GM19455 (cell line): ENCODE measurements around the gene HELZ2.

Experiments
- ATAC-seq: cut with Tn5 transposase; IDR thresholded peaks from one replicate; pipeline ENCODE4 v1.9.1; 2021; ENCODE audit not compliant: unreplicated experiment

HELZ2 gene

DNA sequence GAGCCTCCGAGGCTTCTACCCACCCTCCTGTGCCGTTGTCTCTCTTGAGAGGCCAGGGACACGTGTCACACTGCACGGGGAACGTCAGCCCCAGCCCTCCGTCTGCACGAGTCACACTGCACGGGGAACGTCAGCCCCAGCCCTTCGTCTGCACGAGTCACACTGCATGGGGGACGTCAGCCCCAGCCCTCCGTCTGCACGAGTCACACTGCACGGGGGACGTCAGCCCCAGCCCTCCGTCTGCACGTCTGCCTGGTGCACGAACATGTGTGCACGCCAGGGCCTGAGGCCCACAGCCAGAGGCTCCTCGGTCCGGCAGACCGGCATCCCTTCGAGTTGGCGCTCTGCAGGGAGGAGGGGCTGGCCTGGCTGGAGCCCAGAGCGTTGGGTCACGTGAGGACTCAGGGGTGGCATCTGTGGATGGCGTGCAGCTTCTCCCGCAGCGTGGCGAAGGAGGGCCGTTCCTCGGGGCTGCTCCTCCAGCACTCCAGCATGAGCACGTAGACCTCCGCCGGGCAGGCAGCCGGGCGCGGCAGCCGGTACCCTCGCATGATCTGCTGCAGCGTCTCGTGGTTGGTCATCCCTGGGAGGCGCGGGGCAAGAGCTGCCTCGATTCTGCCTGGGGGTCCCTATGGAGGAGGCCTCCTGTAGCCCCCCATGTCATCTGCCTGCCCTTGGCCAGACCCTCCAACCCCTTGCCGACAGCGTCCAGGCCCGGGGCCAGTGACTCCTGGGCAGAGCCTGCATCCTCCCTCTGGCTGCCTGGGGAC is 33.4 kb downstream of the HELZ2 start:
- ATAC-seq = no peak

DNA sequence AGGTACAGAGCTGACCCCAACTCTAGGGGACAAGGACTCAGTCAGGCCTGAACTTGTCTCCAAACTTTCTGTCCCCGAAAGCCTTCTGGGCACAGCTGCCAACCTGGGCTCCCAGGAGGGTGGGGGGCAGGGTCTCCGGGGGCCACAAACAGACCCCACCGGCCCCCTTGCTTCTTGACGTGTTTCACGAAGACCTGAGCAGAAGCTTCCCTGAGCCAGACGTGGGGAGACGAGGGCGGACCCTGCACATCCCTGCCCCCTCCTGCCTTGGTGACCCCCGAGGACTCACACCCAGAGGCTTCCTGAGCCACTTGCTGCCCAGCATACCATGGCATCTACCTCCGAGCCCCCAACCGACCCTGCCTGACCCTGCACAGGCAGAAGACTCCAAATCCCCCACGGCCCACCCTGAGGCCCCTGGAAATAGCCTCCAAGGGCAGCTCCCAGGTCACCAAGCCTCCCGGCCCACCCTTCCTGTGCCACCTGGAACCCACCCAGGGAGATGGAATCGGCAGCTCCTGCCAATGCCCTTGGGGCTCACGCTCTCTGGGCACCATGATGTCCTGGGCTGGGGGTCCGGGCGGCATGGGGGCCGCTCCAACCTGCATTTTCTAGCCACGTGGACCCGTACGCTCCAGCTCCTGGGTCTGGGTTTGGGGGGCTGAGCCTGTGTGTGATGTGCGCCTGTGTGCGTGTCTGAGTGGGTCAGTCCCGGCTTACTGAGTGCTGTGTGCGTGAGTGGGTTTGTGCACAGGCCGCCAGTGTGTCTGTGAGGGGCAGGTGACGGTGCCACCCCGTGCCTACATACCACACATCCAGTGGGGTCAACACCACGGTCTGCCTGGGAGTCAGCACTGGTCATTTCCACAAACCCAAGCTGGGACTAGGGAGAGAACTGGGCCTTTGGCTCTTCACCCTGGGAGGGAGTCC is 34.3 kb downstream of the HELZ2 start:
- no peak for ATAC-seq

DNA sequence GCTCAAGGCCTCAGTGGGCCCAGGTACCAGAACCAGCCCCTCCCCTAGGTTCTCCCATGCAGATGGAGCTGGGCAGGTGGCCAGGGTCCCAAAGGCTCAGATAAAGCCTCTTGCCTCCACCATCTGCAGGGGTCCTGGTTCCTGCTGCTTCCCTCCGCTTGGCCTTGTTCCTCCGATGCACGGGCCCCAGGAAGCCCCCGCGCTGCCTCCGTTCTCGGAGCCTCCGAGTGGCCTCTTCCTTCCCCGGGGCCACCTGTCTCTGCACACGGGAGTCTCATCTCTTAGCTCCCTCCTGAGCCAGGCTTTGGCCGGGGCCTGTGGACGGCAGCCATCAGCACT is 35.0 kb downstream of the HELZ2 start:
- no peak for ATAC-seq

DNA sequence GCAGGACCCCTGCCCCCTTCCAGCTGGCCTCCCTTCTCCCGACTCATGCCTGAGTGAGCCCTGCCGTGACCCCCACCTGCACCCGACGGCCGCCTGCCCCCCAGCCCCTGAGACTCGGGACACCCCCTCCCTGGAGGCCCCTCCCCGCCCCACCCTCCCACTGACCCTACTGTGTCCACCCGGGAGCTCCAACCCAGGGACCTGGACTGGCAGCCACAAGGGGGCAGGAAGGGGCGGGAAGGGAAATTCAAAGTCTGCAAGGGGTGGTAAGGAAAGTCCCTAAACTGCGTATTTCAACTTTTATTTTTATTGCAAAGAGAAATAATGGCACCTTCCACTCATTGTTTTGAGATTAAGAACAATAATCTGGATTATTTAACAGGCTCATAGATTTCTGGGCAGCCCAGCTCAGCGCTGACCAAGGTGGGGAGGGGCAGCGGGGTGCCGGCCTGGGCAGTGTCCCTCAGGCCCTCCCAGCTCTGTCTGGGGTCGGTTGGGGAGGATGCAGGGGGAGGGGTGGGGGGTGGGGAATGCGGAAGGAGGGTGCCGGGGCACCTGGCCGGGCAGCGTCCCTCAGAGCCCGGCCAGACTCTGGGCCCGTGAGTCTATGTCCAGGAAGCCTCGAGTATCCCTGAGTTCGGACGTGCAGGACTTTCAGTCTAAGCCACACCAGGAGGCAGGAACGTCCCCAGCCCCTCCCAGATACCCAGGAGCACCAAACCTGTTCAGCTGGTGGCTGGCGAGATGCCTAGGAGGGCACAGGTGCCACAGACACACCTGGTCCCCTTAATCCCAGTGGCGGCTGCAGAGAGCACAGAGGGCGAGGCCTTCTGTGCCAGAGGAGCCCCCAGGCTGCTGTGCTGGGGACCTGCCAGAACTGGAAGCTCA is 35.6 kb downstream of the HELZ2 start:
- no peak for ATAC-seq

GRCh38 chr20:63537525-63538203 is 36.4 kb downstream of the HELZ2 start:
- peak; percentile 81 for ATAC-seq

DNA sequence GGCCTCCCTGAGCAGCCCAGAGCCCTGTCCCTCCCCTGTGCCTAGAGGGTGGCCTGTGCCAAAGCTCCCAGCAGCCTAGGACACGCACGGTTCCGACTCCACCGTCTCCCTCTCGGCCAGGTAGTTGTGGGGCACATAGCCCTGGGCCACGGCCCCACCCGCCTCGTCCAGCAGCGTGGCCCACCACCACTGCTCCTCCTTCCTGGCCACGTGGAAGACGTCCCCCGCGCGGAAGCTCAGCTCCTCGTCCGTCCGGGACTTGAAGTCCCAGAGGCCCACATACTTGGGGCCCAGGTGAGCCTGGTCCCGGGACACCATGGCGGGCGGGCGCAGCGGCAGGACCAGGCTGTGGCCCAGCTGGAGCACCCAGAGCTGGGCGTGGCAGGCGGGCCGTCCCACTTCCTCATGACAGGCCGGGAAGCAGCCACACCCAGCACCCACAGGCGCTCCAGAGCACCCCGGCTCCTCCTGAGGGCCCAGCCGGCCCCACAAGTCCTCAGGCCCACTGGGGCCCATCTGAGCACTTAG is 37.0 kb downstream of the HELZ2 start, which contains the start of gene PTK6:
TSS of gene PTK6 (minus strand) at position 380 of the 528 bp plus-strand sequence. CDS start at position 318, 62 bp downstream.
- ATAC-seq = peak; percentile 25

DNA sequence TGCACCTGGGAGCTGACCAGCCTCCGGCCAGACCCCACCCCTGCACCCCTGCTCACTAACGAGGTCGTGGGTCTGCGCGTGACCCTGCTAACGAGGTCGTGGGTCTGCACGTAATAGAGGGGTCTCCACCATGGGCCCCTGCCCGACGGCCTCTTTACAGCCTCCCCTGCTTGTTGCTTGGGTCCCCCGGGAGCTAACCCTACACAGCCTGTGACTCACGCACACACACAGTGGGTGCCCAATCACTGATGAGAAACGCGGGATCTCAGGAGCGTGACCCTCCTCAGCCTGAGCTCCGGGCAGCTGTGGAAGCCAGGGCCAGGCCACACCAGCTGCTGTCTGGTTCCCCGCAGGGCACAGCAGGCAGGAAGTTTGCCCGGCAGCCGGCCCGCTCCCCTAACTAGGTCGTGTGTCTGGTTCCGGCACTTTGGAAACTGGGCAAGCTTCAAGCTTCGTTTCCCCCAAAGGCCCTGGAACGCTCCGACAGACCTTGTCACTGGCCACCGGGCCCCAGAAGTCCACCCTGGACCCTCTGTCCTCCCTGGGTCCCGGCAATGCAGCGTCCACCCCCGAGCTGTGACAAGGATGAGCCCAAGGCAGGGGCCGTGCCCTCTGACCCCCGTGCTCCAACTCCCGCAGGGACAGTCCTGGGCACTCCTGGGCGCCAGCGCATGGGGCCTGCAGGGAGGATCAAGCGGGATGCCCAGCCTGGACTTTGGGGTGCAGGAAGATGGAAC is 37.6 kb downstream of the HELZ2 start:
- ATAC-seq = no peak

DNA sequence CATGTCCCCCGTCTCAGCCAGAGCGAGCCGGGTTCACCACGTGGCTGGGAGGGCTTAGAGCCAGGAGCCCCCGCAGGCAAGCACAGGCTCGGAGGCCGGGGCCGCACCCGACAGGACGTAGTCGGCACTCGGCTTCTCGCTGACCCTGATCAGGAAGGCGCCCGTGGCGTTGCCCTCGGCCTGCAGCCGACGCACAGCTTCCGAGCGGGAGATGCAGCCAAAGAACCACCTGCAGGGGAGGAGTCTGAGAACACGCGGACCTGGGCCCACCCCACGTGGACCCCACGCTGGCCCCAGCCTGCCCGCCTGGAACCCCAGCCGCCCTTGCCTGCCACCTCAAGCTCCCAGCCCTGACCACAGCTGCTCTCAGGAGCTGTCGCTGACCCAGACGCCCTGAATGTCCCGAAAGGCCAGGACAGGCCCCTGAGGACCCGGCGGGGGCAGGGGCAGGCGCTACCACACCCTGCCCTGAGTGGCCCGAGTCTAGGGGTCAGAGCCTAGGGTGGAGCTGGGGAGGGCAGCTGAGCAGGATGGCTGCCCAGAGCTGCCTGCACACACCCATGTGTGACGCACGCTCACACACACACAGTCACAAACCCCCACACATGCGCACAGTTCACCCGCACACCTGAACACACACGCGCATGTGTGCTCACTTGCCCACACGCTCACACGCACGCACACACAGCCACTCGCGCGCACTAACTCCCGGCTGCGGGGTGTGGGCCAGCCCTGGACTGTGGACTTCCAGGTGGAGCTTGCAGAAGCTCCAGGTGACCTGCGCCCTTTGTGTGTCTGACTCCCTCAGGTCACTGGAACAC is 39.0 kb downstream of the HELZ2 start:
- ATAC-seq = no peak

DNA sequence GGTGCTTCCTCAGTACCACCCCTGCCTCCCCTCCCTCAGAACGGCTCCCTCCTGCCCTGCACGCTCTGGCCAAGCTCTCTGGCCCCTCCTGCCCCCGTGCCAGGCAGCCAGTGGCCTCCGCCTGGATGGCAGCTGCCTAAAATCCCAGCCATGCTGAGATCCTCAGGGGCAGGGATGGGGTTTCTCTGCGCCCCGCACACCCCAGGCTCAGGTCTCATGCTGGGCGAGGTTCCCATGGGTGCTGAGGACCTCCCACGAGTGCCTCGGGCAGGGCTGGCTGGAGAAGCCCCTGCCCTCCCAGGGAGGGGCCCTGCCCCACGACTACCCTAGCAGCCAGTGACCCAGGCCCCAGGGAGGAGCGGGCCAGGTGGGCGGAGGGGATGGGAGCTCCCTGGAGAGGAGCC is 39.6 kb downstream of the HELZ2 start:
- ATAC-seq = no peak

GRCh38 chr20:63533871-63534393 is 40.1 kb downstream of the HELZ2 start:
- ATAC-seq = no peak

- no peak for ATAC-seq
Observed at GRCh38 chr20:63533388-63533787, 40.7 kb downstream of the HELZ2 start.

- ATAC-seq = no peak
Observed at GRCh38 chr20:63532449-63532971, 41.5 kb downstream of the HELZ2 start.

- no peak for ATAC-seq
Observed at GRCh38 chr20:63531686-63532448, 42.2 kb downstream of the HELZ2 start.

GRCh38 chr20:63530788-63531160 is 43.3 kb downstream of the HELZ2 start:
- ATAC-seq = no peak

DNA sequence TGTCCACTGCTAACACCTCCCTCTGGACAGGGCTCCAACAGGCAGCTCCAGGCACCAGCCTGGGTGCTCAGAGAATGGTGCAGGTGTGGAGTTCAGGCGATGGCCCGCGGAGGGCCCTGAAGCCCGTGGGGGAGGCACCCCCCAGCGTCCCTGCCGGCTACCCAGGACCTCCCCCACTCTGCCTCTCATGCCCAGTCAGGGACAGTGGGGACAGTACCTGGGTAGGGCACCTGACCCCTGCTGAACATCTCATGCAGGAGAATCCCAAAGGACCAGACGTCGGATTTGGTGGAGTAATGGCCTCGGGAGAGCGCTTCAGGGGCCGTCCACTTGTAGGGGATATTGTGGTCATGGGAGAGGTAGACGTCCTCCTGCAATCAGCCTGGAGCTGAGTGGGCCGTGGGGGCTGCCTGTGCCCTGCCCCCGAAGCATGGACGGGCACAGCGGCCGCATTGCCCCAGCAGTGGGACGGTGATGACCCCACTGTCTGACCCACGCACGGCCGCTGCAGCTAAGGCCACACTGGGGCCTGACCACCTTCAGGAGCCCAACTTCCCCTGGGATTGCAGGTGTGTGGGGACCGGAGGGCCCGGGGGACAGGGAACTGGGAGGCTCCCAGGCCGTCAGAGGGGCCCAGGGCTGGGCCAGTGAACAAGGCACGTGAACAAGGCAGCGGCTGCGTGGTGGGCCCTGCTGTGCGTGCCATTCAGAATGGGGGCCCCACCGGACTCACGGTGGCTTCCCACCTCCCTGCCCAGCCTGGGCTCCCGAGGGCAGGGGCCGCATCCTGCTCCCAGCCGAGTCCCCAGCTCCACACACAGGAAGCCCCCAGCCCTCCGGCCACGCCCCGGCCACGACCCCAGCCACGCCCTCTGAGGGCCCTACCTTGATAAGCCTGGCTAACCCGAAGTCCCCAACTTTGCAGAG is 43.9 kb downstream of the HELZ2 start:
- ATAC-seq = no peak

DNA sequence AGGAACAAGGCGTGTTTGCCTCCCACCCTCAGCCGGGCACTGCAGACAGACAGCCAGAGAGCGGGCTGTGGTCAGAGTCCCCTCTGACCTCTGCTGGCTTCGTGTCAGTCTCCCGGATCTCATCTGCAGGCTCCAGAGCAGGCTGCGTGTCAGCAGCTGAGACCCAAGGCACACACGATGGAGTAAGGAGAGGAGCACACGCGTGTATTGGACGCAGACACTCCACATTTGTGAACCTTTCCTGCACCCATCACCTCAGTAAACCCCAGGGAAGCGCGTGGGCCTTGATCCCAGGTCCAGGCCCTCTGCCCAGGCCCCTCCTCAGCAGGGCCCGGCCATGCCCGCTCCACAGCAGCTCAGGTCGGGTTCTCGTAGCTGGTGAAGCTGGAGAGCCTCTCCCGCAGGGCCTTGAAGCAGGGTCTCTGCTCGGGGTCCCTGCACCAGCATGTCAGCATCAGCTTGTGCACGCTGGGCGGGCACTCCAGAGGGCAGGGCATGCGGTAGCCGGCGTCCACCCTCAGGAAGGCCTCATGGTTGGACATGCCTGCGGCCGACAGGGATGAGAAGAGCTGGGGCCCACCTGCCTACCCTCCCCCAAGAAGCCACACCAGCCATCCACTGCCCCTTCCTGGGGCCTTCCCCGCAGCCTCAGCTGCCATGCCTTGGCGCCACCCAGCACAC is 44.7 kb downstream of the HELZ2 start:
- no peak for ATAC-seq
